H1 (cell line): ENCODE data around the gene ZNF219.

Source experiments
- EZH2 ChIP-seq: fragments of 200-600 bp; sonication (generic); IDR thresholded peaks from 2 replicates; pipeline ENCODE4 v1.7.1; 2012; ENCODE audit warnings: low read depth, mild to moderate bottlenecking, moderate library complexity, low read length, inconsistent platforms; ENCODE audit not compliant: severe bottlenecking
- FOSL1 ChIP-seq: IDR thresholded peaks from 2 replicates; pipeline ENCODE4 v1.6.1; 2011; ENCODE audit warnings: mild to moderate bottlenecking, low read depth, low read length, moderate library complexity; ENCODE audit not compliant: insufficient read depth
- NRF1 ChIP-seq: IDR thresholded peaks from 2 replicates; pipeline ENCODE4 v1.6.1; 2011; ENCODE audit warnings: mild to moderate bottlenecking, low read depth, low read length, improper control_type of control experiment
- SUZ12 ChIP-seq: fragments of 200-600 bp; sonication (generic); IDR thresholded peaks from 2 replicates; pipeline ENCODE4 v1.6.1; 2012; ENCODE audit warnings: mild to moderate bottlenecking, inconsistent platforms, low read length, moderate library complexity, mixed read lengths

GRCh38 chr14:21083565-21084325 lies 14.7 kb downstream of the ZNF219 start:
- TF ChIP-seq FOSL1 (no peak), SUZ12 (no peak), NRF1 (no peak), EZH2 (no peak)
